Ovary (tissue), 3 donors: Measurements from ENCODE around the gene ANKH.

Experiments used
- EP300 ChIP-seq: sonication (generic); formaldehyde crosslinking; IDR thresholded peaks from one replicate; pipeline ENCODE4 v1.6.1; 2017; ENCODE audit warnings: antibody characterized with exemption
- POLR2A ChIP-seq: fragments of 450-650 bp; IDR thresholded peaks from one replicate; pipeline ENCODE4 v1.6.1; 2017; ENCODE audit warnings: antibody characterized with exemption, mild to moderate bottlenecking, moderate library complexity
- TF ChIP-seq, protein P1 (sequence below), 3 donors: fragments of 450-650 bp in 2 of 3; fragments of 200-600 bp in 1 of 3; IDR thresholded peaks; one replicate each; pipeline versions ENCODE4 v1.5.1 to v1.8.0; 2016 to 2022; ENCODE audit warnings: antibody characterized with exemption in 3 of 3, mild to moderate bottlenecking in 1 of 3
- donor health status: DM: no; HTN: no; CAD: no.

DNA sequence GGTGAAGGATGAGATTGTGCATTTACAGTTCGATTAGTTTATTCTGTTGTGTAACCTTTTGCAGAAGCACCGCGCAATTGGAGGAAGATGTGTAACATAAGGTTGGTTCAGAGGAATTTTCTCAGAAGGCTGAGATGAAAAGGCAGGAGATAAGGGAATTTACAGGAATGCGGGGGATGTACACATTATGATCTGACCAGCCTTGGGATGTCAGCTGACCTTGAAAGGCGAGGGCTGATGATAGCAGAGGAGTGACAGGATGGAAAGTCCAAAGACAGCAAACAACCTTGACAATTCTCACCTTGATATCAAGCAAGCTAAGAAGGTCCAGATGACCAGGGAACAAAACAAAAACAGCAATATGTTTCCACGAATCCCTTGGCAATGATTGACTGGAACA is 118.3 kb downstream of the ANKH start:
- no peak for TF ChIP-seq EP300
- TF ChIP-seq, protein P1, sequence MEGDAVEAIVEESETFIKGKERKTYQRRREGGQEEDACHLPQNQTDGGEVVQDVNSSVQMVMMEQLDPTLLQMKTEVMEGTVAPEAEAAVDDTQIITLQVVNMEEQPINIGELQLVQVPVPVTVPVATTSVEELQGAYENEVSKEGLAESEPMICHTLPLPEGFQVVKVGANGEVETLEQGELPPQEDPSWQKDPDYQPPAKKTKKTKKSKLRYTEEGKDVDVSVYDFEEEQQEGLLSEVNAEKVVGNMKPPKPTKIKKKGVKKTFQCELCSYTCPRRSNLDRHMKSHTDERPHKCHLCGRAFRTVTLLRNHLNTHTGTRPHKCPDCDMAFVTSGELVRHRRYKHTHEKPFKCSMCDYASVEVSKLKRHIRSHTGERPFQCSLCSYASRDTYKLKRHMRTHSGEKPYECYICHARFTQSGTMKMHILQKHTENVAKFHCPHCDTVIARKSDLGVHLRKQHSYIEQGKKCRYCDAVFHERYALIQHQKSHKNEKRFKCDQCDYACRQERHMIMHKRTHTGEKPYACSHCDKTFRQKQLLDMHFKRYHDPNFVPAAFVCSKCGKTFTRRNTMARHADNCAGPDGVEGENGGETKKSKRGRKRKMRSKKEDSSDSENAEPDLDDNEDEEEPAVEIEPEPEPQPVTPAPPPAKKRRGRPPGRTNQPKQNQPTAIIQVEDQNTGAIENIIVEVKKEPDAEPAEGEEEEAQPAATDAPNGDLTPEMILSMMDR (IDR thresholded peaks at IDR 0.05) = no peak
- no peak for TF ChIP-seq POLR2A
